GM18907 (cell line): ENCODE measurements around the gene DCST2.

ENCODE experiments used
- ATAC-seq: cut with Tn5 transposase; IDR thresholded peaks from one replicate; pipeline ENCODE4 v1.9.1; 2021; ENCODE audit warnings: mild to moderate bottlenecking, moderate library complexity; ENCODE audit not compliant: unreplicated experiment

DCST2 gene

GRCh38 chr1:155050560-155051341 is 17.2 kb upstream of the DCST2 start, which contains the start of gene ADAM15:
ADAM15 (plus strand) TSS chr1:155051316; CDS start chr1:155051387, 71 bp downstream.
- ATAC-seq = peak; percentile 60

DNA sequence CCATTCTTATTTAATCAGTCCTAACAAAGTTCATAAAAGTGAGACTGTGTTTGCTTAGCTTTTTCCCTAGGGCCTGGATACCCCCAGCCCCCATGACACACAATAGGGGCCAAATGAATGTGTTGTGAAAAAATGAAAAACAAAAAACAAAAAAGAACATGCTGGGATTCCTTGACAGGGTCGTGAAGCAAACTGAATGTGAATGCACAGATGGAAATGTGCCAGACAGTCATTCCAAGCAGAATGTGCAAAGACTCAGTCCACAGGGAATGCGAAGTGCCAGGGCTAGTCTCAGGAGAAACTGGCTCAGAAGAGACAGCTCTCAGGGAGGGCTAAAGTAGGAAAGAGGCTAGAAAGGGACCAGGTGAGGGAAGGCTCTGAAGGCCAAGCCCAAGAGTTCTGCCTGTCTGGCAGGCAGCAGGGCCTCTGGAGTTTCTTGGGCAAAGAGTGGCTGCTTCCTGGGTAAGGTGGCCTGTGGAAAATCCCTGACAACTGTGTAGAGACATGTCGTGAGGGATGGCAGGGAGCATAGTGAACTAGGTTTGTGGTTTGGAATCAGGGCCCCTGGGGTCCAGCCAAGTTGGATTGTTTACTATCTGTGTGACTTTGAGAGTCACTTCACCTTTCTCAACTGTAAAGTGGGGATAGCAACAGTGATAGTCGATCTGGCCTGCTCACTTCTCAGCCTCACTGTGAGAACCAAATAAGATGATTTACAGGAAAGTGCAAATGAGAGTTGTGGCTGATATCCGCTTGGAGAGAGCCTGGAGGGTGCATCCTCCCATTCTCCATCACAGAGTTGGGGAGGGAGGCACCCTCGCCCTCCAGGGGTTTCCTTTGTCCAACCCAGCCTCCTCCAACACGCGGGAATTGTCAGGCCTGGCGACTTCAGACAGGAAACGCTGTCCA is 16.3 kb upstream of the DCST2 start:
- ATAC-seq = no peak

- ATAC-seq = no peak
These were observed 15.1 kb upstream of the DCST2 start for GRCh38 chr1:155048449-155049334.

DNA sequence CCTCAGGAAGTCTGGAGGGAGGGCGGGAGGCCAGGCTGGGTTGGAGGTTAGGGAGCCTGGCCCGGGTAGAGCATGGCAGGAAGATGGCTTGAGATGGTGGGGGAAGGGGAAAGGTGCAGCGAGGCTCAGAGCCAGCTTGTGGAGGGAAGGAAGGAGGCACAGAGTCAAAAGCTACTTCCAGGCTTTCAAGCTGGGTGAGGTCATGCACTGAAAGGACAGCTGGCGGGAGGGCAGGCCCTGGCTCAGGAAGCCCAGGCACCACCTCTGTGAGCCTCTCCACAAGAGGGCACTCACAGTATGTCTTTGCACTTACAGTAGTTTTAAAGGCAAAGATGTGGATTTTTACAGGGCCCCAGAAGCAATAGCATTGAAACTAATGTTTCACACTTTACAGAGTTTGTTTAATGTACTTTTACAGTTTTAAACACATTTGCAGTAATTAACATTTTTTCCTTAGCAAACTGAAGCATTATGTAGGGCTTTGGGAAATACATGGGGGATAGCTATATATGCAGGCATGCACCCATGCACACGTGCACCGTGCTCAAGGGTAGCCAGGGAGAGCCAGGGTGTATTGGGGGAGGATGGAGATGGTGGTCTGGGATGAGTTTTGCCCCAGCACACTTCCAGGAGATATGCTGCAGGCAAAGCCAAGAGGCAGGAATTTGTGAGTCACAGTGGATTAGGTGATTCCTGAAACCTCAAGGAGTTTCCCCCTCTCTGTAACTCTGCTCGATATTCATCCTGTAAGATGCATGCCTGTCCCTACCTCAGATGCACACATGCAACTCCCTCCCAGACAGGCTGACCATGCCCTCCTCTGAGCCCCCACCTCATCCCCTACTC is 11.5 kb upstream of the DCST2 start:
- ATAC-seq = no peak

GRCh38 chr1:155044365-155044764 is 10.8 kb upstream of the DCST2 start:
- no peak for ATAC-seq

DNA sequence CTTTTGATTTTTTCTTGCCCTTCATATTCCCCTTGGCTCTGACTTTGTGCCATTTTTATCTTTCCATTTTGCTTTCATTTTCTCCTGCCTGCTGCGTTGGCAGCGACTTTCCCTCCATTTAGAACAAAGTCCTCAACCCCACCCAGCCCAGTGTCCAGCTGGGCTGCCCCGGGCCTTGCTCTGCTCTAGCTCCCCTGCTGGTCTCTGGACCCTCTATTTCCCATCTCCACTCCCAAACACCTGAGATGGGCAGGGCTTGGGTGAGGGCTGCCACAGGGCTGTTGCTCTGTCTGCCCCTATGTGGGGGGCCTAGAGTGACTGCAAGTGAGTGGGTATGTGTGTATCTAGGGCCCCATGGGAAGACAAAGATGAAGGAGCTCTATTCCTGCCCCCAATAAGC is 10.2 kb upstream of the DCST2 start:
- ATAC-seq = no peak

- ATAC-seq = no peak
These were observed 9.7 kb upstream of the DCST2 start for GRCh38 chr1:155043301-155043702.

DNA sequence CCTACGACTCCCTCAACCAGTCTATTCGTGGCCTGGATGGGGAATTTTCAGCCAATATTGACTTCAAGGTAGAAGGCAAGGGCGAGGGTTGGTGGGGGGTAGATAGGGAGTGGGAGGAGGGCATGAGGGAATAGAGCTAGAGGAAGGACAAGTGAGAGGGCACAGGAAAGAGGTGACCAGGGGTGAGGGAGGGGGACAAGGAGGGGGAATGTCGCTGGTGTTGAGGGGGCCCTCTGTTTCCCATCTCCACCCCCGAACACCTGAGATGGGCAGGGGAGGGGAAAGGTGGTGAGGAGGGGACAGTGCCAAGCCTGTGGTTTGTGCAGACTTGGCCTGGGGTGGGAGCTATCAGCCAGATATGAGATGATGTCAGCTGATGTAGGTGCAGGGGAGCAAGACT is 9.2 kb upstream of the DCST2 start:
- ATAC-seq = no peak

DNA sequence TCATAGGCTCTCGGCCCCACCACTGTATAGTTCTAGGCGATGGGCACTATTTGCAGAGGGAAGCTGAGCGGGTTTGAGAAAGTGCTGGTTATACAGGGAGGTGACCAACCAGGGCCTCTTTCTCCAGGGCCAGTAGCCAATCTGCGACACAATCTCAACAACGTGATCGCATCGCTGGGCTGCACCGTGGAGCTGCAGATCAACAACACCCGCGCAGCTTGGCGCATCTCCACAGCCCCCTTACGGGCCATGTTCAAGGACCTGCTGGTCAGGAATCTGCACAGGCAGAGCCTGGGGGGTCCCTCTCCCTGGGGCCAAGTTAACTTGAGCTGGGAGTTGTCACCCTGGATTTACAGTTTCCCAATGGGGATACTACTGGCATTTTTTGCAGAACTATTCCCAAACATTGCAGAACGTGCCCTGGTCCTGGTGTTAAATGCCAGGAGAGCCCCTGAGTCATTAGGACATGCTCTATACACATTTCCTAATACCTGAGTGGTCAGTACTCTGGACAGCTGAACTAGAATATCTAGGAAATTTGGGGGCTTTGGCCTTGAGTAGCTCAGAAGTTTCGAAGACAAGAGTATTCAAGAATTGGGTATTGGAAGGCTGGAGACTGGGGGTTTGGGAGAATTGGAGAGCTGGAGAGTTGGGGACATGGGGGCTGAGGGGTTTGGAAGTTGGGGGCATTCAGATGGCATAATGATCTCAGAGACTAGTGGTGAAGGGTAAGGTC is 6.9 kb upstream of the DCST2 start:
- no peak for ATAC-seq

GRCh38 chr1:155039308-155039669 is 5.7 kb upstream of the DCST2 start:
- no peak for ATAC-seq

- no peak for ATAC-seq
These were observed 5.2 kb upstream of the DCST2 start for GRCh38 chr1:155038602-155039307.

- ATAC-seq = no peak
These were observed 4.4 kb upstream of the DCST2 start for GRCh38 chr1:155037851-155038441.

DNA sequence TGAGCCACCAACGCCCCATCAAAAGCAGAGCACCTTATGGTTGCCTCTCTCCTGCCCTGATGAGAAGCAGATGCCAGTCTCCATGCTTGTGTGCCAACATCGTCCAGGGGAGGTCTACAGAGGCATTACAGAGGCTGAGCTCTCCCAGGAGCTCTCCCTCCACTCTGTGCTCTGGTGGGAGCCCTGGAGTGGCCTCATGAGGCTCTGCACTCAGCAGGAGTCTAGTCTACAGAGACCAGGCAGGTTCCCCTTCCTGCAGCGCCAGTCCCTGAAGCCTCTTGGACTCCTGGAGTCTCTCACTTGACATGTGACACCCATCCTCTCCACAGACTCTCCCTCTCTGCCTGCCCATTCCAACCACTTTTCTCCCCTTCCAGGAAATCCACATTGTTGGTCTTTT is 3.5 kb upstream of the DCST2 start:
- no peak for ATAC-seq

DNA sequence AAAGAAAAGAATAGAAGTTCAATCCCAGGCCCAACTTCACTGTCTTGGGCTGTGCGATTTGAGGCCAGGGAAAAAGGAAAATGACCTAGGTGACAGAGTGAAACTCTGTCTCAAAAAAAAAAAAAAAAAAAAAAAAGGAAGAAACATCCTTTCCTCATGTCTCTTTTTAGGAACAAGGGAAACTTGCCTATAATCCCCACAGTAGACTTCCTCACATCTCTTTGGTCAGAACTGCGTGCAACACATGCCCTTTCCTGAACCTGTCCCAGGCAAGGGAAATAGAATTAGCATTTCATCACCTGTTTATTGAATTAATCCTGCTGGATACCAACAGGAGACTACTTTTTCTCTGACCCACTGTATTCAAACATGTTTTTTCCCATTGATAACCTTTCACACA is 2.4 kb upstream of the DCST2 start:
- no peak for ATAC-seq

- no peak for ATAC-seq
These were observed 982 bp upstream of the DCST2 start for GRCh38 chr1:155034318-155035208.

- ATAC-seq = no peak
These were observed 695 bp downstream of the DCST2 start for GRCh38 chr1:155032886-155033285.

DNA sequence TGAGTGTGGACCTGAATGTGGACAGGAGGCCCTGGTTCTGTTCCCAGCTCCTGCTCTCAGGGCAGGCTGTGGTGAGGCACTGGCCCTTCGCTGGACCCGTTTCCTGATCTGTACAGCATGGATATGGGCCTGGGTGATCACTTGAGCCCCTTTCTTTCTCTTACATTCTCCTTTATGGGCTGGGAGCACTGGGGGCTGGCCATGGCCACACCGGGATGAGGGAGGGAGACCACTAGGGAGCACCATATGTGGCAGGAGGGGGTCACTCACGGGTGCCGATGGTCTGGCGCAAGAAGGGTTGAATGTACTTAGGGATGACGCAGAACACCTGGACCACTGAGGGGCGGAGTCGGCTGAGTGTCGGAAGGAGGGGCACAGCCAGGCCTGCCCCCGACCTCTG is 2.7 kb downstream of the DCST2 start:
- no peak for ATAC-seq
